IPS DF 4.7 (cell line): ENCODE results near the gene ZNRF1.
"Not testable (repeated sequence)": the region's sequence is repeated elsewhere in the genome, so short reads cannot be mapped to it uniquely, and the experiment has no call there.

Experiments used
- DNase-seq: peaks from one replicate; pipeline ENCODE4 v3.0.0-alpha.2; 2013; ENCODE audit warnings: low spot score; ENCODE audit errors: extremely low read depth

Gene ZNRF1

GRCh38 chr16:74998481-74999218 lies at the start of gene ZNRF1:
Gene ZNRF1, plus strand, starts transcription at chr16:74999024. Its CDS starts 648 bp downstream, at chr16:74999672.
- peak; percentile 60 for DNase-seq

DNA sequence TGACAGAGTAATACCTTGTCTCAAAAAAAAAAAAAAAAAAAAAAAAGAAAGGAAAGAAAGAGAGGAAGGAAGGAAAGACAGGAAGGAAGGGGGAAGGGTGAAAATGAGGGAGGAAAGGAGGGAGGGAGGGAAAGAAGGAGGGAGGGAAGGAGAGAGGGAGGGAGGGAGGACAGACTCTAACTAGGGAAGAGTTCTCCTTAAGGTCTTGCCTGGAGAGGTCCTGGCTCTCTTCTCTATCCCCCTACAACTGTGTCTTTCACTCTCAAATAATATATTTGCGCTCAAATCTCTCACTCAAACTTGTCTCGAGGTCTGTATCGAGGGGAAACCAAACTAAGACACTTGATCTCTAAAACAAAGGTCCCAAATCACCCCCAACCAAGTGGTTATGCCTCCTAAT lies 49.5 kb upstream of the ZNRF1 start:
- DNase-seq, result no peak

GRCh38 chr16:74950511-74950910 lies 48.3 kb upstream of the ZNRF1 start:
- no peak for DNase-seq

DNA sequence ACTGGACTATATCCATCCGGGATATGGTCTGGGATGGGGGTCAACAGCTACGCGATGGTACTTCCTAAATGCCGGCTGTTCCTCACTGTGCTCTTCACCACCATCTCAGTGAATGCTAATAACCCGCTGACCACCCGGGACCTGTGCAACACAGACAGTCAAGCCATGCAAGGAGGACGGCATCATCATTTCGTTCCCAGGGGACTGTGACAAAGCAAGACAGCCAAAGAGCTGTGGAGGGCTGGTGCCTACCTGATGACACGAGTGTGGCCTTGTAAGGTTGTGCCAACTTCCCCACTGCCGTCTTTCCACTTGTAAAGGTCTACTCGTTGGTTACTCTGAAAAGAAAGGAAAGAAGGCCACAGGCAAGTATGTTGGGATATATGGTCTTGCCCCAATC lies 47.6 kb upstream of the ZNRF1 start:
- no peak for DNase-seq

- no peak for DNase-seq
These were observed 47.1 kb upstream of the ZNRF1 start for GRCh38 chr16:74951681-74952080.

DNA sequence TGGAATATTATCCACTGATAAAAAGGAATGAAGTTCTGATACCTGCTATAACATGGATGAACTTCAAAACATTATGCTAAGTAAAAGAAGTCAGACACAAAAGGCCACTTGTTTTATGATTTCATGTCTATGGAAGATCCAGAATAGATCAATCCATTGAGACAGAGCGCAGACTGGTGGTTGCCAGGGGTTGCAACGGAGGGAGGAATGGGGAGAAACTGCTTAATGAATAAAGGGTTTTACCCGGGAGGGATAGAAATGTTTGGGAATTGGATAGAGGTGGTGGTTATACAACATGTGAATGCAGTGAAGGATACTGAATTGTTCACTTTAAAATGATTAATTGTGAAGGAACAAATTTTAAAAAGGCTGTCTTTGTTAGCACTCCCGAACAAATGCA lies 44.1 kb upstream of the ZNRF1 start:
- DNase-seq, result no peak

DNA sequence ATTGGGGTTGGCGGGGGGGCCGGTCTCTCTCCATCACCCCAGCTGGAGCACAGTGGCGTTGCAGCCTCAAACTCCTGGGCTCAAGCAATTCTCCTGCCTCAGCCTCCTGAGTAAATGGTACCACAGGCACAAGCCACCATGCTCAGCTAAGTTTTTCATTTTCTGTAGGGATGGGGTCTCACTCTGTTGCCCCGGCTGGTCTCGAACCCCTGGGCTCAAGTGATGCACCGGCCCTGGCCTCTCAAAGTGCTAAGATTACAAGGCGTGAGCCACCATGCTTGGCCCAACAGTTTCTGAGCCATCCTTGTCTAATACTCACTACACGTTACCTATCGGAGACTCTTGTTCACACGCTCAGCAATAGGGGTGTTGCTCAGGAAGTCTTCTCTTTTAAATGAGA lies 25.5 kb upstream of the ZNRF1 start:
- DNase-seq, result no peak

GRCh38 chr16:74975591-74975990 lies 23.2 kb upstream of the ZNRF1 start:
- DNase-seq, result no peak

- DNase-seq, result no peak
These were observed 16.6 kb upstream of the ZNRF1 start for GRCh38 chr16:74982256-74982655.

GRCh38 chr16:74984194-74984528 lies 14.7 kb upstream of the ZNRF1 start:
- no peak for DNase-seq

DNA sequence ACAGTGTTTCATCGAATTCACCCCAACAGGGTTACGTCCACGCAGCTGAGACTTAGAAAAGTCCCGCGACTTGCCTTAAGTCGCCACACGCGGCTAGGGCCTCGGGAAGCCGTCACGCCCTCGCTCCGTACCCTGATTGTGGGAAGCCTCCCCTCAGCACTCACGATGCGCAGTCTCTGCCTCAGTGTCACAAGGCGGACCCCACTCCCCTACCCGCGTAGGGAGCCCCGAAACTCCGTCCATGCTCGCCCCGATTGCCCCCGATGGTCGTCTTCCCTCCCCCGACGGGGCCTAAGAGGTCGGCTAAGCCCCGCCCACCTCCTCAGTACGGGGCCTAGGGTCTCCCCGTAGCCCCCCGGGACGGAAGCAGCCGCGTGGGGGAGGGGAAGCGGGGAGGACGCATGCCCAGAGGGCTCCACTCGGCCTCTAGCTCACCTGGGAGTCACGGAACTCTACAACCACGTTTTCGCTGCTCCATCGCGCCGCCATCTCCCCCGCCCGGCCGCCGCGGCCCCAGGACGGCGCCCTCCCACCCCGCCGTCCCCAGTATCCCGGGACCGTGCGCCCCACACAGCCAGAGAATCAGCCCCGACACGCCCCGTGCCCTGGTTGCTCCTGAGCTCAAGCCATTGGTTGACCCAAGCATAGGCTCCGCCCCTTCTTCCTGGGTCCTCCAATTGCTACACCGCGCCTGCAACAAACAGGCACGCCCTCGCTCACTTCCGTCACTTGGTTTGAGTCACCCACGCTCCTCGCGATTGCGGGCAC lies 14.1 kb upstream of the ZNRF1 start, which contains the start of gene WDR59:
Gene WDR59, minus strand, starts transcription at position 595 of the 768 bp plus-strand sequence. Its CDS starts 106 bp downstream, at position 489.
- DNase-seq, result peak; percentile 100

- DNase-seq, result no peak
These were observed 11.7 kb upstream of the ZNRF1 start for GRCh38 chr16:74987027-74987681.

GRCh38 chr16:74989864-74990263 lies 9.0 kb upstream of the ZNRF1 start:
- not testable (repeated sequence) for DNase-seq

- DNase-seq, result no peak
These were observed 8.0 kb upstream of the ZNRF1 start for GRCh38 chr16:74990832-74991231.

- no peak for DNase-seq
These were observed 7.6 kb upstream of the ZNRF1 start for GRCh38 chr16:74991268-74991592.

- DNase-seq, result no peak
These were observed 7.0 kb upstream of the ZNRF1 start for GRCh38 chr16:74991593-74992403.

GRCh38 chr16:74995986-74996385 lies 2.8 kb upstream of the ZNRF1 start:
- no peak for DNase-seq

DNA sequence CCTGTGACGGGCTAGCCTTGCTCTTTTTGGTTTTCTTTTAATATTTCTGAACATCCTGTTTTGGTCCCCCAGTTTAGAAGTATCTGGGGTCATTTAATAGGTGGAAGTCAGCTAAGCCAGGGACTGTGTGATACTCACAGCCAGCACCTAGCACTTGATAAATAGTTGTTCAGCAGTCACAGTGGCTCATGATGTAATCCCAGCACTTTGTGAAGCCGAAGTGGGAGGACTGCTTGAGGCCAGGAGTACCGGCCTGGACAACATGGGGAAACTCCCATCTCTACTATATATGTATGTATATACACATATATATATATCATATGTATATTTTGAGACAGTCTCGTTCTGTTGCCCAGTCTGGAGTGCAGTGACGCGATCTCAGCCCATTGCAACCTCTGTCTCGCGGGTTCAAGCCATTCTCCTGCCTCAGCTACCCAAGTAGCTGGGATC lies 1.8 kb upstream of the ZNRF1 start:
- no peak for DNase-seq

DNA sequence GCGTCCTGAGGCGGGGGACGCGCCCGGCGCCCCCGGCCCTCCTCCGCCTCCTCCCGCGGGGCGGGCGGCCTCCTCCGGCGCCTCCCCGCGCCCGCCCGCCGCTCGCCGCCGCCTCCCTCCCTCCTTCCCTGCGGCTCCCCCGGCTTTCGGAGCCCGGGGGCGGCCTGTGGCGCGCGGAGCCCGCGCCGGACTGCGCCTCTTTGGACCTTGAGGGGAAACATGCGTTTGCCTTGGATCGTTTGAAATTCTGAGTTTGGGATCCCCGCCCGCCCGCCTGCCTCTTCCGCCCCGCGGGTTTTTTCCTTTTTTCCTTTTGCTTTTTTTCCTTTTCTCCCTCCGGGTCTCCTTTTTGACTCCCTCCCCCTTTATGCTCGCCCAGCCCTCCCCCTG lies 390 bp downstream of the ZNRF1 start:
- no peak for DNase-seq

- no peak for DNase-seq
These were observed 1.0 kb downstream of the ZNRF1 start for GRCh38 chr16:74999609-75000480.
